B cell (primary cell): ENCODE data around the gene BOC. TPM values are rescaled to one million over a fixed set of nuclear protein-coding genes. Genes with fewer than 3 reads are reported as not detected.

Source experiments
- ATAC-seq: fragments of 200-7000 bp; cut with Tn5 transposase; one replicate; pipeline ENCODE4 v1.10.0; 2021; ENCODE audit warnings: low read depth, mild to moderate bottlenecking, moderate number of reproducible peaks, moderate library complexity
- CTCF ChIA-PET: fragments of 350-600 bp; sonication (Branson Sonifier 250); formaldehyde crosslinking; loops from one replicate; lab custom pipeline; 2021; ENCODE audit warnings: antibody characterized with exemption, inconsistent platforms; lab: Charles Lee
- POLR2A ChIA-PET: fragments of 350-600 bp; sonication (Branson Sonifier 250); formaldehyde crosslinking; loops from one replicate; lab custom pipeline; 2021; ENCODE audit warnings: antibody characterized with exemption; lab: Charles Lee
- DNase-seq: peaks from one replicate; pipeline ENCODE4 v3.0.0; 2013
- H2AFZ ChIP-seq: 2 replicates; pipeline ENCODE4 v1.6.1; 2012; ENCODE audit warnings: mild to moderate bottlenecking, low read depth, low read length; ENCODE audit not compliant: insufficient read depth, poor library complexity, severe bottlenecking
- H3K27ac ChIP-seq, 2 donors: 1 replicate in 1 of 2; 2 replicates in 1 of 2; pipeline ENCODE4 v1.5.1; 2012 to 2013; ENCODE audit warnings: low read length in 2 of 2, mild to moderate bottlenecking in 2 of 2, moderate library complexity in 1 of 2
- H3K27me3 ChIP-seq, 4 experiments: fragments of 200-600 bp in 1 of 4; sonication (generic) in 1 of 4; replicated peaks in 1 of 4; 1 replicate in 2 of 4; 2 replicates in 2 of 4; pipeline versions ENCODE4 v1.6.1 to v1.7.0; 2013 to 2016; ENCODE audit warnings: low read length in 3 of 4, mild to moderate bottlenecking in 2 of 4, mixed read lengths in 1 of 4, moderate library complexity in 1 of 4; ENCODE audit not compliant: insufficient read depth in 4 of 4, control insufficient read depth in 3 of 4; ENCODE audit errors: control extremely low read depth in 1 of 4
- H3K36me3 ChIP-seq, 2 experiments: replicated peaks in 1 of 2; 1 replicate in 1 of 2; 2 replicates in 1 of 2; pipeline versions ENCODE4 v1.6.1 to v1.7.1; 2013; ENCODE audit warnings: low read length in 1 of 2; ENCODE audit not compliant: insufficient read depth in 2 of 2, control insufficient read depth in 1 of 2; ENCODE audit errors: control extremely low read depth in 1 of 2, extremely low read depth in 1 of 2
- H3K4me1 ChIP-seq, 2 donors: fragments of 200-600 bp in 1 of 2; sonication (generic) in 1 of 2; 1 replicate in 1 of 2; 2 replicates in 1 of 2; pipeline versions ENCODE4 v1.5.1 to v1.6.1; 2013 to 2017; ENCODE audit warnings: low read length in 2 of 2; ENCODE audit not compliant: control insufficient read depth in 2 of 2, insufficient read depth in 2 of 2
- H3K4me2 ChIP-seq: replicated peaks from 2 replicates; pipeline ENCODE3; 2012; ENCODE audit warnings: mild to moderate bottlenecking, low read depth, low read length; ENCODE audit not compliant: poor library complexity, severe bottlenecking
- H3K4me3 ChIP-seq, 5 experiments: fragments of 200-600 bp in 1 of 5; sonication (generic) in 1 of 5; 1 replicate in 3 of 5; 2 replicates in 2 of 5; pipeline versions ENCODE4 v1.5.1 to v1.7.0; 2011 to 2016; ENCODE audit warnings: low read length in 4 of 5, mild to moderate bottlenecking in 4 of 5, low read depth in 2 of 5, control low read depth in 1 of 5, moderate library complexity in 1 of 5; ENCODE audit not compliant: insufficient read depth in 1 of 5; ENCODE audit errors: control extremely low read depth in 1 of 5, extremely low read depth in 1 of 5
- H3K79me2 ChIP-seq: fragments of 200-600 bp; sonication (generic); one replicate; pipeline ENCODE4 v1.6.0; 2016; ENCODE audit warnings: low read length; ENCODE audit not compliant: control insufficient read depth, insufficient read depth
- H3K9ac ChIP-seq: fragments of 200-600 bp; sonication (generic); 2 replicates; pipeline ENCODE4 v1.6.1; 2017; ENCODE audit warnings: mild to moderate bottlenecking, low read length, moderate library complexity
- H3K9me3 ChIP-seq, 3 donors: one replicate each; pipeline versions ENCODE4 v1.6.1 to v1.7.1; 2013; ENCODE audit warnings: low read length in 2 of 3; ENCODE audit not compliant: control insufficient read depth in 2 of 3, insufficient read depth in 1 of 3; ENCODE audit errors: control extremely low read depth in 1 of 3
- H4K20me1 ChIP-seq: 2 replicates; pipeline ENCODE4 v1.6.0; 2012; ENCODE audit warnings: mild to moderate bottlenecking, low read length; ENCODE audit not compliant: insufficient read depth, control insufficient read depth, poor library complexity, severe bottlenecking
- H3K27ac Mint-ChIP-seq: one replicate; pipeline ENCODE4 v1.8.0; 2021; ENCODE audit warnings: mixed read lengths
- H3K27me3 Mint-ChIP-seq: one replicate; pipeline ENCODE4 v1.8.0; 2021; ENCODE audit warnings: mixed read lengths
- H3K4me1 Mint-ChIP-seq: one replicate; pipeline ENCODE4 v1.8.0; 2021; ENCODE audit warnings: mixed read lengths
- H3K4me3 Mint-ChIP-seq: one replicate; pipeline ENCODE4 v1.8.0; 2021; ENCODE audit warnings: mixed read lengths
- H3K9me3 Mint-ChIP-seq: one replicate; pipeline ENCODE4 v1.8.0; 2022; ENCODE audit warnings: mixed read lengths; ENCODE audit not compliant: insufficient read depth
- EZH2 ChIP-seq: IDR thresholded peaks from 2 replicates; pipeline ENCODE4 v1.6.1; 2012; ENCODE audit warnings: borderline replicate concordance, low read depth, mild to moderate bottlenecking, moderate library complexity, low read length; ENCODE audit not compliant: insufficient read depth, poor library complexity, severe bottlenecking
- WGBS: methylation state at CpG from one replicate; pipeline ENCODE4 v1.1.5; 2013; ENCODE audit warnings: missing lambda C conversion rate; ENCODE audit not compliant: insufficient coverage; 5-methylcytosine and 5-hydroxymethylcytosine counted together
- intact Hi-C: fragments of 100-400 bp; cut with micrococcal nuclease; formaldehyde crosslinking; loops from one replicate; pipeline ENCODE4 v1.10.0; 2022
- polyA plus RNA-seq: library from polyadenylated mRNA; depleted of rRNA; stranded (reverse); fragments of >200 nt; gene quantifications from 2 replicates; pipeline ENCODE4 v1.2.3, GENCODE V29; 2012
- total RNA-seq, 2 donors: library from RNA; stranded (reverse); fragments of 120-200 nt in 1 of 2; gene quantifications; 1 replicate in 1 of 2; 2 replicates in 1 of 2; pipeline versions ENCODE4 v1.2.3 to v1.2.4, GENCODE V29; 2013 to 2022
- TF ChIP-seq, protein P1 (sequence below): fragments of 200-600 bp; IDR thresholded peaks from one replicate; pipeline ENCODE4 v1.8.0; 2022; ENCODE audit warnings: antibody characterized with exemption, mild to moderate bottlenecking

The BOC gene
- total and polyA plus RNA-seq, 2 donors (not counting 1 experiment from before 2014, with no cell fraction given) = 0.12 to 2.0 TPM

DNA sequence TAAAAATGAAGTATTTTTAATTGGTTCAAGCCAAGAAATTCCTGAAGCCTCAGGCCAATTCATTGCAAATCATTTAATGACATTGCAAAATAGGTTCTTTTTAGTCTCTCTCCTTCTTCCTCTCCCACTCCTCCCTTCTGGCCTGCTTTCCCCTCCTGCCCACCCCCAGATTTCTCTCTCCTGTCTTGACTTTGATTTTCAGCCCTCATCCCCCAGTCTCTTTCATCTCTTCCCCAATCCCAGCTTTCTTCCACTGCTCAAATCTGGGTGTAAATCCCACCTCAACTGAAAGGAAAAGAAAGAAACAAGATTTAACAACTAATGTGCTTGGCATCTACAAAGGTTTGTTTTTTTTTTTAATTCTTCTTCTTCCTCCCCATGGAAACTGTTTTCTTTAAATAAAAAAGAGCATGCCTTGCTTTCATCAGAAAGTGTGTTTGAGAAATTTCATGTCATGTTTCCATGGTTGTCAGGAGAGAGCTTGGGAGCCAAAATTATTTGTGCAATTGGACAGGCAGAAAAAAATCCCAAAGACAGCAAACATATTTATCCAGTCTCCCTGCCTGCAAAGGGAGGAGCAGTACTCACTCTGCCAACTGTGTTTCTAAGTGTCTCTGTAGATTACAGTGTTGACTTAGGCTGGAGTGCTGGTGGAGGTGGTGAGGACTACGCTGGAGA is 50.4 kb downstream of the BOC start:
- POLR2A ChIA-PET = no interaction called here
- no peaks in the 10 kb centered on the region for H3K4me1 Mint-ChIP-seq
- CTCF ChIA-PET = no interaction called here

GRCh38 chr3:113262304-113262665 is 50.9 kb downstream of the BOC start:
- 100% methylated on average over 2 of the region's 2 CpGs for WGBS

More for the DNA sequence above, 50.4 kb downstream of the BOC start:
- no peak for DNase-seq
- 100% methylated on average over 1 of the region's 1 CpG for WGBS
- no peaks in the 10 kb centered on the region for H3K36me3 ChIP-seq
- no peak overlapping the region for H3K4me3 ChIP-seq
- H3K4me2 ChIP-seq = no peak overlapping the region
- H3K27me3 ChIP-seq = no peaks in the 10 kb centered on the region
- Mint-ChIP-seq H3K27ac (no peak overlapping the region), H3K27me3 (peaks cover 19% of the 10 kb centered on the region), H3K9me3 (no peaks in the 10 kb centered on the region), H3K4me3 (no peak overlapping the region)
- ATAC-seq = no peak
- TF ChIP-seq, protein P1, sequence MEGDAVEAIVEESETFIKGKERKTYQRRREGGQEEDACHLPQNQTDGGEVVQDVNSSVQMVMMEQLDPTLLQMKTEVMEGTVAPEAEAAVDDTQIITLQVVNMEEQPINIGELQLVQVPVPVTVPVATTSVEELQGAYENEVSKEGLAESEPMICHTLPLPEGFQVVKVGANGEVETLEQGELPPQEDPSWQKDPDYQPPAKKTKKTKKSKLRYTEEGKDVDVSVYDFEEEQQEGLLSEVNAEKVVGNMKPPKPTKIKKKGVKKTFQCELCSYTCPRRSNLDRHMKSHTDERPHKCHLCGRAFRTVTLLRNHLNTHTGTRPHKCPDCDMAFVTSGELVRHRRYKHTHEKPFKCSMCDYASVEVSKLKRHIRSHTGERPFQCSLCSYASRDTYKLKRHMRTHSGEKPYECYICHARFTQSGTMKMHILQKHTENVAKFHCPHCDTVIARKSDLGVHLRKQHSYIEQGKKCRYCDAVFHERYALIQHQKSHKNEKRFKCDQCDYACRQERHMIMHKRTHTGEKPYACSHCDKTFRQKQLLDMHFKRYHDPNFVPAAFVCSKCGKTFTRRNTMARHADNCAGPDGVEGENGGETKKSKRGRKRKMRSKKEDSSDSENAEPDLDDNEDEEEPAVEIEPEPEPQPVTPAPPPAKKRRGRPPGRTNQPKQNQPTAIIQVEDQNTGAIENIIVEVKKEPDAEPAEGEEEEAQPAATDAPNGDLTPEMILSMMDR = no peak
- no peak for TF ChIP-seq EZH2
- no peak overlapping the region for H3K9ac ChIP-seq
- H3K4me1 ChIP-seq = no peaks in the 10 kb centered on the region
- no peaks in the 10 kb centered on the region for H3K79me2 ChIP-seq
- no peak overlapping the region for H2AFZ ChIP-seq
- no peak overlapping the region for H3K27ac ChIP-seq
- no peaks in the 10 kb centered on the region for H3K9me3 ChIP-seq
- intact Hi-C loops = no loop called here
- no peaks in the 10 kb centered on the region for H4K20me1 ChIP-seq

More at GRCh38 chr3:113262304-113262665, 50.9 kb downstream of the BOC start:
- H3K9ac ChIP-seq = no peak overlapping the region
- H3K4me1 ChIP-seq = no peaks in the 10 kb centered on the region
- Mint-ChIP-seq H3K4me3 (no peak overlapping the region), H3K27ac (no peak overlapping the region), H3K4me1 (no peaks in the 10 kb centered on the region), H3K27me3 (peaks cover 19% of the 10 kb centered on the region), H3K9me3 (no peaks in the 10 kb centered on the region)
- no peak overlapping the region for H3K4me3 ChIP-seq
- ATAC-seq = no peak
- ChIA-PET POLR2A (no interaction called here), CTCF (no interaction called here)
- no peaks in the 10 kb centered on the region for H3K36me3 ChIP-seq
- H3K9me3 ChIP-seq = no peaks in the 10 kb centered on the region
- H4K20me1 ChIP-seq = no peaks in the 10 kb centered on the region
- no peaks in the 10 kb centered on the region for H3K79me2 ChIP-seq
- DNase-seq = no peak
- intact Hi-C loops = no loop called here
- H3K27me3 ChIP-seq = no peaks in the 10 kb centered on the region
- H2AFZ ChIP-seq = no peak overlapping the region
- H3K4me2 ChIP-seq = no peak overlapping the region
- TF ChIP-seq, protein P1 = no peak
- TF ChIP-seq EZH2 = no peak
- no peak overlapping the region for H3K27ac ChIP-seq
